CD4-positive, alpha-beta T cell treated with Interleukin-4 for 4 hours (primary cell): ENCODE measurements around the gene MUC4.
"Not testable (repeated sequence)": the region's sequence is repeated elsewhere in the genome, so short reads cannot be mapped to it uniquely, and the experiment has no call there.

ENCODE experiments used
- DNase-seq: peaks from one replicate; pipeline ENCODE4 v3.0.0-alpha.2; 2020

MUC4 gene

GRCh38 chr3:195781236-195781635, 30.5 kb downstream of the MUC4 start:
- not testable (repeated sequence) for DNase-seq

GRCh38 chr3:195777975-195778374, 33.8 kb downstream of the MUC4 start:
- no peak for DNase-seq

GRCh38 chr3:195774917-195775316, 36.8 kb downstream of the MUC4 start:
- no peak for DNase-seq

GRCh38 chr3:195773956-195774537, 37.7 kb downstream of the MUC4 start:
- DNase-seq, result no peak

- no peak for DNase-seq
These were observed 40.0 kb downstream of the MUC4 start for GRCh38 chr3:195771646-195772300.

- DNase-seq, result not testable (repeated sequence)
These were observed 40.7 kb downstream of the MUC4 start for GRCh38 chr3:195770841-195771645.

- DNase-seq, result no peak
These were observed 41.5 kb downstream of the MUC4 start for GRCh38 chr3:195770081-195770840.

- DNase-seq, result no peak
These were observed 42.2 kb downstream of the MUC4 start for GRCh38 chr3:195769551-195769950.

GRCh38 chr3:195768831-195769303, 42.9 kb downstream of the MUC4 start:
- DNase-seq, result no peak

- DNase-seq, result no peak
These were observed 43.3 kb downstream of the MUC4 start for GRCh38 chr3:195768414-195768813.

- no peak for DNase-seq
These were observed 43.9 kb downstream of the MUC4 start for GRCh38 chr3:195767792-195768191.

- no peak for DNase-seq
These were observed 45.1 kb downstream of the MUC4 start for GRCh38 chr3:195766671-195767070.

- DNase-seq, result no peak
These were observed 46.6 kb downstream of the MUC4 start for GRCh38 chr3:195764961-195765706.

GRCh38 chr3:195763843-195764825, 47.6 kb downstream of the MUC4 start:
- DNase-seq, result no peak

GRCh38 chr3:195763076-195763830, 48.5 kb downstream of the MUC4 start:
- no peak for DNase-seq

GRCh38 chr3:195762611-195763010, 49.1 kb downstream of the MUC4 start:
- no peak for DNase-seq

- DNase-seq, result no peak
These were observed 49.5 kb downstream of the MUC4 start for GRCh38 chr3:195762249-195762585.

- DNase-seq, result no peak
These were observed 50.0 kb downstream of the MUC4 start for GRCh38 chr3:195761567-195762248.

GRCh38 chr3:195761123-195761566, 50.6 kb downstream of the MUC4 start:
- no peak for DNase-seq
